Measurements from ENCODE around the gene TTC28. TPM values are rescaled to one million over a fixed set of nuclear protein-coding genes. Genes with fewer than 3 reads are reported as not detected.
"Not testable (repeated sequence)": the region's sequence is repeated elsewhere in the genome, so short reads cannot be mapped to it uniquely, and the experiment has no call there.

TTC28 gene
- 10 to 100 TPM; 35.6 to 42.6 (median 36.9) TPM for total RNA-seq

GRCh38 chr22:28679611-28680287, at the start of gene TTC28:
TTC28 (minus strand) TSS chr22:28679840; CDS start chr22:28679723, 117 bp downstream.
- intact Hi-C loops (cut with DNase I); H3K9me3 ChIP-seq; H3K36me3 ChIP-seq; DNase-seq (ENCODE audit: extremely low spot score); H3K27me3 ChIP-seq: not testable (repeated sequence)
- peak within 1 kb of the TSS; percentile 62 to 85 (median 80) for H3K27ac ChIP-seq (replicated peaks in 1 of 4)
- 2% methylated on average over 13 of the region's 101 CpGs for WGBS
- peaks cover 7 to 19% (median 18%) of the 10 kb centered on the region in 4 donors for H3K4me1 ChIP-seq
- TF ChIP-seq POLR2AphosphoS5 (IDR thresholded peaks at IDR 0.05), result peak in 1 of 2 donors; percentile 34
- peak in 1 of 3 experiments; percentile 4 for TF ChIP-seq CTCF (IDR thresholded peaks at IDR 0.05)
- H3K4me3 ChIP-seq, result peak within 1 kb of the TSS; percentile 67 to 95 (median 86)

GRCh38 chr22:28728621-28729313, 49.1 kb upstream of the TTC28 start:
- H3K9me3 ChIP-seq, result no peaks in the 10 kb centered on the region
- WGBS, result 94% methylated on average over 10 of the region's 10 CpGs

GRCh38 chr22:28728002-28728401, 48.4 kb upstream of the TTC28 start:
- Histone ChIP-seq H3K27ac (replicated peaks in 1 of 4) (no peak overlapping the region), H3K4me3 (no peak overlapping the region), H3K9me3 (no peaks in the 10 kb centered on the region), H3K27me3 (no peaks in the 10 kb centered on the region), H3K36me3 (no peaks in the 10 kb centered on the region), H3K4me1 (no peaks in the 10 kb centered on the region)
- intact Hi-C loops (cut with DNase I), result no loop called here
- DNase-seq (ENCODE audit: extremely low spot score), result no peak
- WGBS, result 94% methylated on average over 1 of the region's 1 CpG
- TF ChIP-seq POLR2A (IDR thresholded peaks at IDR 0.05; ENCODE audit: low read depth) (no peak), EP300 (IDR thresholded peaks at IDR 0.05) (no peak), CTCF (IDR thresholded peaks at IDR 0.05) (no peak)

More at GRCh38 chr22:28728621-28729313, 49.1 kb upstream of the TTC28 start:
- H3K27ac ChIP-seq (replicated peaks in 1 of 4), result no peak overlapping the region
- H3K4me1 ChIP-seq, result no peaks in the 10 kb centered on the region
- no peak for DNase-seq (ENCODE audit: extremely low spot score)
- no peaks in the 10 kb centered on the region for H3K27me3 ChIP-seq
- no peaks in the 10 kb centered on the region for H3K36me3 ChIP-seq
- TF ChIP-seq EP300 (IDR thresholded peaks at IDR 0.05) (no peak), POLR2AphosphoS5 (IDR thresholded peaks at IDR 0.05) (no peak), POLR2A (IDR thresholded peaks at IDR 0.05; ENCODE audit: low read depth) (no peak), CTCF (IDR thresholded peaks at IDR 0.05) (no peak)
- H3K4me3 ChIP-seq, result no peak overlapping the region
- intact Hi-C loops (cut with DNase I), result no loop called here

- no peak for DNase-seq (ENCODE audit: extremely low spot score)
- no peak overlapping the region for H3K4me3 ChIP-seq
- 91% methylated on average over 3 of the region's 3 CpGs for WGBS
Measured at GRCh38 chr22:28718044-28718443, 38.4 kb upstream of the TTC28 start.

More at GRCh38 chr22:28718044-28718443, 38.4 kb upstream of the TTC28 start:
- no peak for TF ChIP-seq CTCF (IDR thresholded peaks at IDR 0.05)
- no peak for TF ChIP-seq POLR2AphosphoS5 (IDR thresholded peaks at IDR 0.05)
- no peak for TF ChIP-seq POLR2A (IDR thresholded peaks at IDR 0.05; ENCODE audit: low read depth)
- TF ChIP-seq EP300 (IDR thresholded peaks at IDR 0.05), result no peak
- H3K27me3 ChIP-seq, result no peaks in the 10 kb centered on the region
- H3K9me3 ChIP-seq, result no peaks in the 10 kb centered on the region
- intact Hi-C loops (cut with DNase I), result no loop called here
- no peaks in the 10 kb centered on the region for H3K4me1 ChIP-seq
- H3K27ac ChIP-seq (replicated peaks in 1 of 4), result no peak overlapping the region
- H3K36me3 ChIP-seq, result peaks cover 0 to 5% (median 0%) of the 10 kb centered on the region in 4 donors

Measured in esophagus muscularis mucosa (tissue), 4 donors.